ENCODE measurements around the gene MRC1. TPM values are rescaled to one million over a fixed set of nuclear protein-coding genes. Genes with fewer than 3 reads are reported as not detected.
A peak's percentile ranks its signal among the peaks of the same experiment; 100 is the strongest.
"Not testable (repeated sequence)": the region's sequence is repeated elsewhere in the genome, so short reads cannot be mapped to it uniquely, and the experiment has no call there.

MRC1 gene
- total and polyA plus RNA-seq, 2 experiments from 2014 or later, result 0.03 to 0.22 TPM

GRCh38 chr10:17950726-17951125 is 141.6 kb downstream of the MRC1 start:
- no peak for DNase-seq (ENCODE audit: low read depth in 1 of 2, low spot score in 1 of 2)
- no peaks in the 10 kb centered on the region for H3K27me3 ChIP-seq

GRCh38 chr10:17951868-17952371 is 142.8 kb downstream of the MRC1 start, which contains the start of gene SLC39A12:
TSS of gene SLC39A12 (plus strand) at chr10:17951918. CDS start at chr10:17953277, 1,359 bp downstream.
- DNase-seq (ENCODE audit: low read depth in 1 of 2, low spot score in 1 of 2), result peak in 1 of 2 donors; percentile 33
- Histone ChIP-seq H3K9me3 (ENCODE audit: low read depth) (no peaks in the 10 kb centered on the region), H3K27ac (no peak within 1 kb of the TSS), H3K27me3 (no peaks in the 10 kb centered on the region), H3K36me3 (no peaks in the 10 kb centered on the region), H3K4me3 (no peak within 1 kb of the TSS), H3K4me1 (ENCODE audit: low read depth) (no peaks in the 10 kb centered on the region)
- TF ChIP-seq CTCF (IDR thresholded peaks at IDR 0.05; ENCODE audit: low read depth, low read length), result no peak

More at GRCh38 chr10:17950726-17951125, 141.6 kb downstream of the MRC1 start:
- no peaks in the 10 kb centered on the region for H3K4me1 ChIP-seq (ENCODE audit: low read depth)
- no peak for TF ChIP-seq CTCF (IDR thresholded peaks at IDR 0.05; ENCODE audit: low read depth, low read length)
- H3K36me3 ChIP-seq, result no peaks in the 10 kb centered on the region
- no peak overlapping the region for H3K4me3 ChIP-seq
- no peaks in the 10 kb centered on the region for H3K9me3 ChIP-seq (ENCODE audit: low read depth)
- no peak overlapping the region for H3K27ac ChIP-seq

- not testable (repeated sequence) for H3K36me3 ChIP-seq; H3K4me3 ChIP-seq; H3K27me3 ChIP-seq; H3K4me1 ChIP-seq (ENCODE audit: low read depth); H3K9me3 ChIP-seq (ENCODE audit: low read depth); H3K27ac ChIP-seq; DNase-seq (ENCODE audit: low read depth in 1 of 2, low spot score in 1 of 2)
Observed at GRCh38 chr10:17954372-17954771, 145.2 kb downstream of the MRC1 start.

GRCh38 chr10:17954861-17955260 is 145.7 kb downstream of the MRC1 start:
- H3K4me3 ChIP-seq, result no peak overlapping the region
- TF ChIP-seq CTCF (IDR thresholded peaks at IDR 0.05; ENCODE audit: low read depth, low read length), result no peak
- no peaks in the 10 kb centered on the region for H3K4me1 ChIP-seq (ENCODE audit: low read depth)
- no peak for DNase-seq (ENCODE audit: low read depth in 1 of 2, low spot score in 1 of 2)
- no peaks in the 10 kb centered on the region for H3K27me3 ChIP-seq
- no peaks in the 10 kb centered on the region for H3K36me3 ChIP-seq
- H3K9me3 ChIP-seq (ENCODE audit: low read depth), result no peaks in the 10 kb centered on the region
- no peak overlapping the region for H3K27ac ChIP-seq

- H3K4me3 ChIP-seq, result no peak overlapping the region
- no peak for TF ChIP-seq CTCF (IDR thresholded peaks at IDR 0.05; ENCODE audit: low read depth, low read length)
- H3K4me1 ChIP-seq (ENCODE audit: low read depth), result no peaks in the 10 kb centered on the region
- no peaks in the 10 kb centered on the region for H3K36me3 ChIP-seq
- no peaks in the 10 kb centered on the region for H3K27me3 ChIP-seq
- H3K9me3 ChIP-seq (ENCODE audit: low read depth), result no peaks in the 10 kb centered on the region
- no peak overlapping the region for H3K27ac ChIP-seq
- no peak for DNase-seq (ENCODE audit: low read depth in 1 of 2, low spot score in 1 of 2)
Observed at GRCh38 chr10:17958049-17958448, 148.9 kb downstream of the MRC1 start.

GRCh38 chr10:17959870-17960269 is 150.7 kb downstream of the MRC1 start:
- Histone ChIP-seq H3K4me1 (ENCODE audit: low read depth) (no peaks in the 10 kb centered on the region), H3K36me3 (no peaks in the 10 kb centered on the region), H3K4me3 (no peak overlapping the region), H3K27me3 (no peaks in the 10 kb centered on the region), H3K9me3 (ENCODE audit: low read depth) (no peaks in the 10 kb centered on the region), H3K27ac (no peak overlapping the region)
- no peak for TF ChIP-seq CTCF (IDR thresholded peaks at IDR 0.05; ENCODE audit: low read depth, low read length)
- DNase-seq (ENCODE audit: low read depth in 1 of 2, low spot score in 1 of 2), result no peak

Other genes with a start within 250 kb of the MRC1 start
- gene HACD1, start 192.0 kb upstream of the MRC1 start, total RNA-seq, result 141 and 226 TPM in 2 replicates
- 279 and 449 TPM in 2 replicates for gene HACD1, start 192.0 kb upstream of the MRC1 start, polyA plus RNA-seq
- gene STAM, start 165.2 kb upstream of the MRC1 start, total RNA-seq, result 22.7 and 24.1 TPM in 2 replicates
- gene STAM, start 165.2 kb upstream of the MRC1 start, polyA plus RNA-seq, result 27.6 and 28.0 TPM in 2 replicates
- gene TMEM236, start 57.1 kb upstream of the MRC1 start, total RNA-seq, result under 0.01 TPM in 1 of 2 replicates, not detected in the other
- 0.20 TPM in 1 of 2 replicates, not detected in the other for gene TMEM236, start 57.1 kb upstream of the MRC1 start, polyA plus RNA-seq
- 0.18 and 0.21 TPM in 2 replicates for gene SLC39A12, start 142.6 kb downstream of the MRC1 start, total RNA-seq
- gene SLC39A12, start 142.6 kb downstream of the MRC1 start, polyA plus RNA-seq, result 0.29 TPM in 1 of 2 replicates, not detected in the other

All from cardiac muscle cell (in vitro differentiated cells and primary cell).